ENCODE data around the gene APOOL. TPM values are rescaled to one million over a fixed set of nuclear protein-coding genes. Genes with fewer than 3 reads are reported as not detected.
"Not testable (repeated sequence)": the region's sequence is repeated elsewhere in the genome, so short reads cannot be mapped to it uniquely, and the experiment has no call there.

Gene APOOL
- total RNA-seq, 4 donors from 2014 or later: 14.9 to 22.9 (median 20.5) TPM

DNA sequence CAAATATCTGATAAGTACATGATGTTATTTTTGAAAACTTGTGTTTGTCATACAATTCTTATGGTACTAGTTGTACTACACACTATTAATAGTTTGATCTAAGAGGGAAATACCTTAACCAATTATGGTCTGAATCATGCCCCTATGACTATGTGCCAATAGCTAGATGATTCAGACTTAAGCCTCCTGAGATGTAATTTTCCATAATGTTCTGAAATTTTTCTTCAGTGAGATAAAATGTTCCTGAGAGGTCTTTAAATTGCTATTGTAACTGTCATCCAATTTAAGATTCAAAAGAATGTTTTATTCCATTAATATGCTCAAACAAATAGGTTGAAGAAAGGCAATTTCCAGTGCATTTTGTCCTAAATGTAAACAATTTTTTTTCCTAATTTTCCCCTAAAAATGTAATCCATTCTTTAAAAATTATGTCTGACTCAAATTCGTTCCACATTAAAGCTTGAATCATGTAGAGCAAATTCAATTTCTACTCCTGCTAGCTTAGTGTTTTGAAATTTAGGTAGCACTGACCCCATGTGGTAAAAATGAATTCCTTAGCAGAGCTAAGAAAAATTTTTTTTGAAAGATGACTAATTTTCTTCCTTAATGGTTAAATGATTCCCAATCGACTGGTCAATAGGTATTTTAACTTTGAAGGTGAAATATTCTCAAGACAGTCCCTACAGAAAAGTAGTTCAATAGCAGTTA lies 49.1 kb downstream of the APOOL start:
- Histone ChIP-seq H3K4me1 (peaks cover 0 to 23% (median 4%) of the 10 kb centered on the region in 4 donors), H3K36me3 (no peaks in the 10 kb centered on the region), H3K27me3 (peaks cover 0 to 4% (median 0%) of the 10 kb centered on the region in 4 donors), H3K9me3 (no peaks in the 10 kb centered on the region), H3K27ac (replicated peaks in 1 of 4) (peak overlapping the region in 3 of 4 donors; percentile 26 to 63 (median 57)), H3K4me3 (no peak overlapping the region)
- TF ChIP-seq, protein P1, sequence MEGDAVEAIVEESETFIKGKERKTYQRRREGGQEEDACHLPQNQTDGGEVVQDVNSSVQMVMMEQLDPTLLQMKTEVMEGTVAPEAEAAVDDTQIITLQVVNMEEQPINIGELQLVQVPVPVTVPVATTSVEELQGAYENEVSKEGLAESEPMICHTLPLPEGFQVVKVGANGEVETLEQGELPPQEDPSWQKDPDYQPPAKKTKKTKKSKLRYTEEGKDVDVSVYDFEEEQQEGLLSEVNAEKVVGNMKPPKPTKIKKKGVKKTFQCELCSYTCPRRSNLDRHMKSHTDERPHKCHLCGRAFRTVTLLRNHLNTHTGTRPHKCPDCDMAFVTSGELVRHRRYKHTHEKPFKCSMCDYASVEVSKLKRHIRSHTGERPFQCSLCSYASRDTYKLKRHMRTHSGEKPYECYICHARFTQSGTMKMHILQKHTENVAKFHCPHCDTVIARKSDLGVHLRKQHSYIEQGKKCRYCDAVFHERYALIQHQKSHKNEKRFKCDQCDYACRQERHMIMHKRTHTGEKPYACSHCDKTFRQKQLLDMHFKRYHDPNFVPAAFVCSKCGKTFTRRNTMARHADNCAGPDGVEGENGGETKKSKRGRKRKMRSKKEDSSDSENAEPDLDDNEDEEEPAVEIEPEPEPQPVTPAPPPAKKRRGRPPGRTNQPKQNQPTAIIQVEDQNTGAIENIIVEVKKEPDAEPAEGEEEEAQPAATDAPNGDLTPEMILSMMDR (IDR thresholded peaks at IDR 0.05): peak; percentile 37 to 52 (median 41)
- TF ChIP-seq POLR2AphosphoS5 (IDR thresholded peaks at IDR 0.05): peak in 1 of 2 donors; percentile 33
- TF ChIP-seq EP300 (IDR thresholded peaks at IDR 0.05): no peak
- TF ChIP-seq POLR2A (IDR thresholded peaks at IDR 0.05; ENCODE audit: low read depth): no peak
- intact Hi-C loops (cut with DNase I): loop anchor here (5.0 kb wide), 1 partner anchor 325 kb away; no protein-coding TSS in a partner anchor
- no peak for DNase-seq (ENCODE audit: extremely low spot score)
- WGBS: 30% methylated on average over 2 of the region's 2 CpGs

DNA sequence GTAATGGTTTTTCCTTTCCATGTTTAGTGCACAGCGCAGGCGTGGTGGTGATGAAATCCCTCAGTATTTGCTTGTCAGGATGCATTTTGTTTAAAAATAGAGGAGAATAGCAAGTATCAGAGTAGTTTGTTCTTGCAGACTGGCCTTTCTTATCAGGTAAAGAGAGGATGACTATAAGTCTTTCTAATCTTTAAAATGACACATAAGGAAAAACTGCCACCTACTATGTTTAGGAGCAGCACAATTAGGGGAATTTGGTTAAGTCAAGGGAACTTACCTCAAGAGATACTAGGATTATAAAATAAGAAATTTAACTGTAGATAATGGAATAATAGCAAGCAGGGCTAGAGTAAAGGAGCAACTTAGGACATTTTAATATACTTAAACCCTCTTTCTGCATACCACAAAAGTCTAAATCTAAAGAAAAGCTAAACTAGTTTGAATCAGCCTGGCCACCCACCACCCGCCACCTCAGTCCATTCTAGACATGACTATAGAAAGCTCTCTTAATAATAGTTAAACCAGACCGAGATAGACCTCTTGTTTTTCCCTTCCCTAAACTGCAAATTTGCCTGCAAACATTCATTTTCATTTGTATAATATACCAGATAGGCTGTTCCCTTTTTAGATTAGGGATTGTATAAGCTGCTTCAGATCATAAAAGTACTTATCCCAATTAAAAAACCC lies 62.0 kb downstream of the APOOL start:
- TF ChIP-seq POLR2A (IDR thresholded peaks at IDR 0.05; ENCODE audit: low read depth): no peak
- TF ChIP-seq, protein P1 (IDR thresholded peaks at IDR 0.05): no peak
- no peak for TF ChIP-seq EP300 (IDR thresholded peaks at IDR 0.05)
- TF ChIP-seq POLR2AphosphoS5 (IDR thresholded peaks at IDR 0.05): no peak
- intact Hi-C loops (cut with DNase I): no loop called here
- DNase-seq (ENCODE audit: extremely low spot score): no peak
- WGBS: 62% methylated on average over 4 of the region's 4 CpGs
- peaks cover 0 to 13% (median 5%) of the 10 kb centered on the region in 4 donors for H3K36me3 ChIP-seq
- H3K4me3 ChIP-seq: no peak overlapping the region
- no peak overlapping the region for H3K27ac ChIP-seq (replicated peaks in 1 of 4)
- peaks cover 0 to 4% (median 0%) of the 10 kb centered on the region in 4 donors for H3K9me3 ChIP-seq
- H3K27me3 ChIP-seq: no peaks in the 10 kb centered on the region
- H3K4me1 ChIP-seq: no peaks in the 10 kb centered on the region

- intact Hi-C loops (cut with DNase I); H3K4me3 ChIP-seq; H3K27me3 ChIP-seq; H3K27ac ChIP-seq (replicated peaks in 1 of 4); DNase-seq (ENCODE audit: extremely low spot score); H3K4me1 ChIP-seq; H3K9me3 ChIP-seq: not testable (repeated sequence)
- WGBS: 100% methylated on average over 1 of the region's 1 CpG
- peaks cover 0 to 12% (median 5%) of the 10 kb centered on the region in 4 donors for H3K36me3 ChIP-seq
Measured at GRCh38 chrX:85077247-85077646, 73.6 kb downstream of the APOOL start.

GRCh38 chrX:85084770-85085393 lies 81.2 kb downstream of the APOOL start:
- 44% methylated on average over 2 of the region's 2 CpGs for WGBS
- H3K9me3 ChIP-seq: no peaks in the 10 kb centered on the region
- DNase-seq (ENCODE audit: extremely low spot score): no peak

More at GRCh38 chrX:85084770-85085393, 81.2 kb downstream of the APOOL start:
- no peaks in the 10 kb centered on the region for H3K4me1 ChIP-seq
- H3K36me3 ChIP-seq: peaks cover 0 to 17% (median 4%) of the 10 kb centered on the region in 4 donors
- intact Hi-C loops (cut with DNase I): no loop called here
- H3K27ac ChIP-seq (replicated peaks in 1 of 4): no peak overlapping the region
- no peaks in the 10 kb centered on the region for H3K27me3 ChIP-seq
- no peak overlapping the region for H3K4me3 ChIP-seq
- TF ChIP-seq, protein P1 (IDR thresholded peaks at IDR 0.05): peak; percentile 59 to 73 (median 61)
- no peak for TF ChIP-seq POLR2A (IDR thresholded peaks at IDR 0.05; ENCODE audit: low read depth)

Measured in esophagus muscularis mucosa (tissue), 4 donors.